ENCODE results near the gene CACNG8.

Gene CACNG8

GRCh38 chr19:53961523-53962356, 997 bp upstream of the CACNG8 start:
- DNase-seq (ENCODE audit: low read depth, low spot score): no peak

GRCh38 chr19:53965091-53965490, 2.4 kb downstream of the CACNG8 start:
- DNase-seq (ENCODE audit: low read depth, low spot score): no peak

- DNase-seq (ENCODE audit: low read depth, low spot score): no peak
Observed at GRCh38 chr19:53966931-53967330, 4.2 kb downstream of the CACNG8 start.

- no peak for DNase-seq (ENCODE audit: low read depth, low spot score)
Observed at GRCh38 chr19:53969366-53969765, 6.6 kb downstream of the CACNG8 start.

GRCh38 chr19:53971673-53972072, 8.9 kb downstream of the CACNG8 start:
- no peak for DNase-seq (ENCODE audit: low read depth, low spot score)

GRCh38 chr19:53977429-53977990, 14.8 kb downstream of the CACNG8 start:
- DNase-seq (ENCODE audit: low read depth, low spot score): no peak

- no peak for DNase-seq (ENCODE audit: low read depth, low spot score)
Observed at GRCh38 chr19:53977991-53978731, 15.4 kb downstream of the CACNG8 start.

- no peak for DNase-seq (ENCODE audit: low read depth, low spot score)
Observed at GRCh38 chr19:53978975-53979801, 16.5 kb downstream of the CACNG8 start.

- no peak for DNase-seq (ENCODE audit: low read depth, low spot score)
Observed at GRCh38 chr19:53980539-53981375, 18.0 kb downstream of the CACNG8 start.

GRCh38 chr19:53981376-53981951, 18.7 kb downstream of the CACNG8 start:
- no peak for DNase-seq (ENCODE audit: low read depth, low spot score)

- DNase-seq (ENCODE audit: low read depth, low spot score): no peak
Observed at GRCh38 chr19:53982001-53982451, 19.3 kb downstream of the CACNG8 start.

- DNase-seq (ENCODE audit: low read depth, low spot score): no peak
Observed at GRCh38 chr19:53982611-53983010, 19.9 kb downstream of the CACNG8 start.

- DNase-seq (ENCODE audit: low read depth, low spot score): no peak
Observed at GRCh38 chr19:53983457-53984289, 20.9 kb downstream of the CACNG8 start.

- no peak for DNase-seq (ENCODE audit: low read depth, low spot score)
Observed at GRCh38 chr19:53985863-53986262, 23.1 kb downstream of the CACNG8 start.

- DNase-seq (ENCODE audit: low read depth, low spot score): no peak
Observed at GRCh38 chr19:53988981-53989380, 26.2 kb downstream of the CACNG8 start.

GRCh38 chr19:53989600-53990533, 27.1 kb downstream of the CACNG8 start:
- no peak for DNase-seq (ENCODE audit: low read depth, low spot score)

GRCh38 chr19:53991224-53992113, 28.7 kb downstream of the CACNG8 start, which contains the start of gene CACNG6:
Gene CACNG6, plus strand, starts transcription at chr19:53991637. Its CDS starts 1,241 bp downstream, at chr19:53992878.
- no peak for DNase-seq (ENCODE audit: low read depth, low spot score)
